Astrocyte of the spinal cord (primary cell): ENCODE measurements around the gene WTAP.

Experiments used
- DNase-seq: peaks from one replicate; pipeline ENCODE4 v3.0.0; 2011; ENCODE audit warnings: low read depth, low spot score
- H3K4me3 ChIP-seq: 2 replicates; pipeline ENCODE4 v1.5.1; 2011; ENCODE audit warnings: low read depth, mild to moderate bottlenecking, low read length, moderate library complexity
- CTCF ChIP-seq: IDR thresholded peaks from 2 replicates; pipeline ENCODE4 v1.5.1; 2012; ENCODE audit warnings: low read depth, mild to moderate bottlenecking, low read length, inconsistent platforms
- in situ Hi-C: cut with HindIII; loops from 2 replicates; pipeline ENCODE4 v1.10.0; 2017; ENCODE audit warnings: low sequenced_read_pairs

The WTAP gene

GRCh38 chr6:159713984-159714383 lies 13.3 kb upstream of the WTAP start:
- in situ Hi-C loops = no loop called here
- no peak for DNase-seq
- no peak for TF ChIP-seq CTCF
- no peak overlapping the region for H3K4me3 ChIP-seq

- no peak for TF ChIP-seq CTCF
- in situ Hi-C loops = no loop called here
- no peak overlapping the region for H3K4me3 ChIP-seq
- DNase-seq = no peak
Observed at GRCh38 chr6:159714404-159714803, 12.9 kb upstream of the WTAP start.

- no peak for TF ChIP-seq CTCF
- DNase-seq = no peak
- H3K4me3 ChIP-seq = no peak overlapping the region
- in situ Hi-C loops = no loop called here
Observed at GRCh38 chr6:159715166-159715565, 12.1 kb upstream of the WTAP start.

- H3K4me3 ChIP-seq = no peak overlapping the region
- in situ Hi-C loops = no loop called here
- TF ChIP-seq CTCF = no peak
- DNase-seq = no peak
Observed at GRCh38 chr6:159715605-159716004, 11.7 kb upstream of the WTAP start.

GRCh38 chr6:159716247-159717096 lies 10.8 kb upstream of the WTAP start:
- DNase-seq = peak; percentile 88
- in situ Hi-C loops = no loop called here
- H3K4me3 ChIP-seq = no peak overlapping the region
- TF ChIP-seq CTCF = no peak

- no peak for DNase-seq
- H3K4me3 ChIP-seq = no peak overlapping the region
- TF ChIP-seq CTCF = no peak
- in situ Hi-C loops = no loop called here
Observed at GRCh38 chr6:159718634-159719033, 8.7 kb upstream of the WTAP start.
